ENCODE measurements around the gene CAMK1D. TPM values are rescaled to one million over a fixed set of nuclear protein-coding genes. Genes with fewer than 3 reads are reported as not detected.

The CAMK1D gene
- total RNA-seq, 1 experiment from 2014 or later, result 10.2 TPM

GRCh38 chr10:12501324-12501723 lies 152.0 kb downstream of the CAMK1D start:
- no peaks in the 10 kb centered on the region for H3K36me3 Mint-ChIP-seq
- H3K4me1 Mint-ChIP-seq, result peaks cover 44% of the 10 kb centered on the region
- no peak overlapping the region; the same call in 1 of the 2 replicates for H3K27ac Mint-ChIP-seq
- no peaks in the 10 kb centered on the region for H3K27me3 Mint-ChIP-seq (ENCODE audit: low read depth)
- CTCF ChIA-PET, result interaction anchor here (1.1 to 1.2 kb wide), 3 partner anchors 155 to 237 kb away, joined by 4 to 5 read pairs (median 5); no protein-coding TSS in a partner anchor
- peaks cover 5% of the 10 kb centered on the region for H3K9me3 Mint-ChIP-seq
- POLR2A ChIA-PET, result no interaction called here
- no peak overlapping the region for H3K4me3 Mint-ChIP-seq
- DNase-seq (ENCODE audit: low spot score), result no peak
- 0 out of 2 replicates have a peak, but pooled peaks have one; percentile 15 for ATAC-seq
- TF ChIP-seq, protein P1, sequence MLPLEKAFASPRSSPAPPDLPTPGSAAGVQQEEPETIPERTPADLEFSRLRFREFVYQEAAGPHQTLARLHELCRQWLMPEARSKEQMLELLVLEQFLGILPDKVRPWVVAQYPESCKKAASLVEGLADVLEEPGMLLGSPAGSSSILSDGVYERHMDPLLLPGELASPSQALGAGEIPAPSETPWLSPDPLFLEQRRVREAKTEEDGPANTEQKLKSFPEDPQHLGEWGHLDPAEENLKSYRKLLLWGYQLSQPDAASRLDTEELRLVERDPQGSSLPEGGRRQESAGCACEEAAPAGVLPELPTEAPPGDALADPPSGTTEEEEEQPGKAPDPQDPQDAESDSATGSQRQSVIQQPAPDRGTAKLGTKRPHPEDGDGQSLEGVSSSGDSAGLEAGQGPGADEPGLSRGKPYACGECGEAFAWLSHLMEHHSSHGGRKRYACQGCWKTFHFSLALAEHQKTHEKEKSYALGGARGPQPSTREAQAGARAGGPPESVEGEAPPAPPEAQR (CRISPR knock-in tag; IDR thresholded peaks at IDR 0.05), result no peak
- TF ChIP-seq KAT7 (CRISPR knock-in tag; IDR thresholded peaks at IDR 0.05; ENCODE audit: borderline replicate concordance) (no peak), ERG (CRISPR knock-in tag; IDR thresholded peaks at IDR 0.05) (no peak), ARID4B (CRISPR knock-in tag; IDR thresholded peaks at IDR 0.05; ENCODE audit: borderline replicate concordance) (no peak)
- TF ChIP-seq, protein P2, sequence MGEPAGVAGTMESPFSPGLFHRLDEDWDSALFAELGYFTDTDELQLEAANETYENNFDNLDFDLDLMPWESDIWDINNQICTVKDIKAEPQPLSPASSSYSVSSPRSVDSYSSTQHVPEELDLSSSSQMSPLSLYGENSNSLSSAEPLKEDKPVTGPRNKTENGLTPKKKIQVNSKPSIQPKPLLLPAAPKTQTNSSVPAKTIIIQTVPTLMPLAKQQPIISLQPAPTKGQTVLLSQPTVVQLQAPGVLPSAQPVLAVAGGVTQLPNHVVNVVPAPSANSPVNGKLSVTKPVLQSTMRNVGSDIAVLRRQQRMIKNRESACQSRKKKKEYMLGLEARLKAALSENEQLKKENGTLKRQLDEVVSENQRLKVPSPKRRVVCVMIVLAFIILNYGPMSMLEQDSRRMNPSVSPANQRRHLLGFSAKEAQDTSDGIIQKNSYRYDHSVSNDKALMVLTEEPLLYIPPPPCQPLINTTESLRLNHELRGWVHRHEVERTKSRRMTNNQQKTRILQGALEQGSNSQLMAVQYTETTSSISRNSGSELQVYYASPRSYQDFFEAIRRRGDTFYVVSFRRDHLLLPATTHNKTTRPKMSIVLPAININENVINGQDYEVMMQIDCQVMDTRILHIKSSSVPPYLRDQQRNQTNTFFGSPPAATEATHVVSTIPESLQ (CRISPR knock-in tag; IDR thresholded peaks at IDR 0.05), result no peak

GRCh38 chr10:12501841-12502525 lies 152.6 kb downstream of the CAMK1D start:
- POLR2A ChIA-PET, result no interaction called here
- no peak overlapping the region for H3K27ac Mint-ChIP-seq
- TF ChIP-seq NR3C1 (CRISPR knock-in tag; conservative IDR thresholded peaks at IDR 0.05; ENCODE audit: low read depth), result no peak
- TF ChIP-seq, protein P3, sequence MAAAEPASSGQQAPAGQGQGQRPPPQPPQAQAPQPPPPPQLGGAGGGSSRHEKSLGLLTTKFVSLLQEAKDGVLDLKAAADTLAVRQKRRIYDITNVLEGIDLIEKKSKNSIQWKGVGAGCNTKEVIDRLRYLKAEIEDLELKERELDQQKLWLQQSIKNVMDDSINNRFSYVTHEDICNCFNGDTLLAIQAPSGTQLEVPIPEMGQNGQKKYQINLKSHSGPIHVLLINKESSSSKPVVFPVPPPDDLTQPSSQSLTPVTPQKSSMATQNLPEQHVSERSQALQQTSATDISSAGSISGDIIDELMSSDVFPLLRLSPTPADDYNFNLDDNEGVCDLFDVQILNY (CRISPR knock-in tag; IDR thresholded peaks at IDR 0.05), result no peak
- no peak for TF ChIP-seq NFYB (CRISPR knock-in tag; conservative IDR thresholded peaks at IDR 0.05; ENCODE audit: low read depth)
- TF ChIP-seq, protein P4, sequence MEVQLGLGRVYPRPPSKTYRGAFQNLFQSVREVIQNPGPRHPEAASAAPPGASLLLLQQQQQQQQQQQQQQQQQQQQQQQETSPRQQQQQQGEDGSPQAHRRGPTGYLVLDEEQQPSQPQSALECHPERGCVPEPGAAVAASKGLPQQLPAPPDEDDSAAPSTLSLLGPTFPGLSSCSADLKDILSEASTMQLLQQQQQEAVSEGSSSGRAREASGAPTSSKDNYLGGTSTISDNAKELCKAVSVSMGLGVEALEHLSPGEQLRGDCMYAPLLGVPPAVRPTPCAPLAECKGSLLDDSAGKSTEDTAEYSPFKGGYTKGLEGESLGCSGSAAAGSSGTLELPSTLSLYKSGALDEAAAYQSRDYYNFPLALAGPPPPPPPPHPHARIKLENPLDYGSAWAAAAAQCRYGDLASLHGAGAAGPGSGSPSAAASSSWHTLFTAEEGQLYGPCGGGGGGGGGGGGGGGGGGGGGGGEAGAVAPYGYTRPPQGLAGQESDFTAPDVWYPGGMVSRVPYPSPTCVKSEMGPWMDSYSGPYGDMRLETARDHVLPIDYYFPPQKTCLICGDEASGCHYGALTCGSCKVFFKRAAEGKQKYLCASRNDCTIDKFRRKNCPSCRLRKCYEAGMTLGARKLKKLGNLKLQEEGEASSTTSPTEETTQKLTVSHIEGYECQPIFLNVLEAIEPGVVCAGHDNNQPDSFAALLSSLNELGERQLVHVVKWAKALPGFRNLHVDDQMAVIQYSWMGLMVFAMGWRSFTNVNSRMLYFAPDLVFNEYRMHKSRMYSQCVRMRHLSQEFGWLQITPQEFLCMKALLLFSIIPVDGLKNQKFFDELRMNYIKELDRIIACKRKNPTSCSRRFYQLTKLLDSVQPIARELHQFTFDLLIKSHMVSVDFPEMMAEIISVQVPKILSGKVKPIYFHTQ (CRISPR knock-in tag; IDR thresholded peaks at IDR 0.05), result no peak
- TF ChIP-seq NR1H2 (CRISPR knock-in tag; IDR thresholded peaks at IDR 0.05), result no peak
- TF ChIP-seq IRF1 (CRISPR knock-in tag; IDR thresholded peaks at IDR 0.05), result no peak
- TF ChIP-seq, protein P5, sequence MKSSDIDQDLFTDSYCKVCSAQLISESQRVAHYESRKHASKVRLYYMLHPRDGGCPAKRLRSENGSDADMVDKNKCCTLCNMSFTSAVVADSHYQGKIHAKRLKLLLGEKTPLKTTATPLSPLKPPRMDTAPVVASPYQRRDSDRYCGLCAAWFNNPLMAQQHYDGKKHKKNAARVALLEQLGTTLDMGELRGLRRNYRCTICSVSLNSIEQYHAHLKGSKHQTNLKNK (CRISPR knock-in tag; IDR thresholded peaks at IDR 0.05), result no peak
- TF ChIP-seq, protein P6, sequence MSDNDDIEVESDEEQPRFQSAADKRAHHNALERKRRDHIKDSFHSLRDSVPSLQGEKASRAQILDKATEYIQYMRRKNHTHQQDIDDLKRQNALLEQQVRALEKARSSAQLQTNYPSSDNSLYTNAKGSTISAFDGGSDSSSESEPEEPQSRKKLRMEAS (CRISPR knock-in tag; IDR thresholded peaks at IDR 0.05), result no peak
- TF ChIP-seq ZNF396 (CRISPR knock-in tag; IDR thresholded peaks at IDR 0.05; ENCODE audit: borderline replicate concordance), result no peak
- TF ChIP-seq NFE2L1 (CRISPR knock-in tag; IDR thresholded peaks at IDR 0.05), result no peak
- TF ChIP-seq ATF3 (CRISPR knock-in tag; conservative IDR thresholded peaks at IDR 0.05), result no peak

More at GRCh38 chr10:12501841-12502525, 152.6 kb downstream of the CAMK1D start:
- ATAC-seq (peak; percentile 83), DNase-seq (ENCODE audit: low spot score) (no peak)
- CTCF ChIA-PET, result interaction anchor here (1.1 to 1.2 kb wide), 3 partner anchors 154 to 237 kb away, joined by 4 to 5 read pairs (median 5); no protein-coding TSS in a partner anchor
- peaks cover 5% of the 10 kb centered on the region for H3K9me3 Mint-ChIP-seq
- no peaks in the 10 kb centered on the region for H3K36me3 Mint-ChIP-seq
- H3K4me1 Mint-ChIP-seq, result peaks cover 44% of the 10 kb centered on the region
- no peak overlapping the region for H3K4me3 Mint-ChIP-seq
- H3K27me3 Mint-ChIP-seq (ENCODE audit: low read depth), result no peaks in the 10 kb centered on the region

All from WTC11 (cell line).